Activated CD4-positive, alpha-beta memory T cell treated with anti-CD3 and anti-CD28 coated beads, Interleukin-2, amount 10 ng/mL, durations not matched to agents 7 days and 5 days (primary cell): Measurements from ENCODE around the gene RAD18. TPM values are rescaled to one million over a fixed set of nuclear protein-coding genes. Genes with fewer than 3 reads are reported as not detected.

ENCODE experiments used
- CTCF ChIA-PET: fragments of 350-600 bp; sonication (Branson Sonifier 250); formaldehyde crosslinking; loops from one replicate; lab custom pipeline; 2021; ENCODE audit warnings: antibody characterized with exemption, inconsistent platforms; lab: Charles Lee
- POLR2A ChIA-PET: fragments of 350-600 bp; sonication (Branson Sonifier 250); formaldehyde crosslinking; loops from one replicate; lab custom pipeline; 2021; ENCODE audit warnings: antibody characterized with exemption; lab: Charles Lee
- DNase-seq: peaks from one replicate; pipeline ENCODE4 v3.0.0-alpha.2; 2020
- H3K27ac Mint-ChIP-seq: one replicate; pipeline ENCODE4 v1.8.0; 2021; ENCODE audit warnings: mild to moderate bottlenecking, mixed read lengths
- H3K27me3 Mint-ChIP-seq: one replicate; pipeline ENCODE4 v1.8.0; 2021; ENCODE audit warnings: mixed read lengths
- H3K36me3 Mint-ChIP-seq: one replicate; pipeline ENCODE4 v1.8.0; 2021; ENCODE audit warnings: low read depth, mixed read lengths
- H3K4me1 Mint-ChIP-seq: one replicate; pipeline ENCODE4 v1.8.0; 2021; ENCODE audit warnings: mixed read lengths
- H3K4me3 Mint-ChIP-seq: one replicate; pipeline ENCODE4 v1.8.0; 2021; ENCODE audit warnings: mild to moderate bottlenecking, mixed read lengths
- H3K9me3 Mint-ChIP-seq: one replicate; pipeline ENCODE4 v1.8.0; 2021; ENCODE audit warnings: mixed read lengths
- total RNA-seq, 2 experiments: library from RNA; stranded (reverse); gene quantifications; one replicate each; pipeline ENCODE4 v1.2.3, GENCODE V29; 2021

Gene RAD18
- total RNA-seq, 2 experiments from 2014 or later: 28.0 to 28.6 TPM

DNA sequence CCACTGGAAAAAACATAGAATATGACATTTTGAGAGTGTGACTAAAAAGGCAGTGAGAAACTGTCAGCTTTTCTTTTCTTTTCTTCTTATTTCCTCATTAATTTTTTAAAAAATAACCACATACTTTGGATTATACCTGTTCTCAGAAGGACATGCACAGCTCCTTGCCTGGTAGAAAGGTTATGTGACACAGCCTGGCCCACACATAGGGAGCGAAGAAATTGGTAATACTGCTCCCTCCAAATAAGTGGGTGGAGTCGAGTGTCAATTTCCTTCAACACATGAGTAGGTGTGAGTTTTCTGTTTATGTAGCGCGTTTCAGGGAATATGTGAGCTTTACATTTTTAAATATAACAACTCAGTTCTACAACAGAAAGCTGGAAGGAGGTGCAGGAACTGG, 28.9 kb upstream of the RAD18 start:
- H3K36me3 Mint-ChIP-seq: no peaks in the 10 kb centered on the region
- H3K4me3 Mint-ChIP-seq: no peak overlapping the region
- ChIA-PET CTCF (no interaction called here), POLR2A (no interaction called here)
- no peaks in the 10 kb centered on the region for H3K9me3 Mint-ChIP-seq
- no peaks in the 10 kb centered on the region for H3K27me3 Mint-ChIP-seq
- H3K27ac Mint-ChIP-seq: no peak overlapping the region
- H3K4me1 Mint-ChIP-seq: peaks cover 2% of the 10 kb centered on the region
- DNase-seq: no peak

DNA sequence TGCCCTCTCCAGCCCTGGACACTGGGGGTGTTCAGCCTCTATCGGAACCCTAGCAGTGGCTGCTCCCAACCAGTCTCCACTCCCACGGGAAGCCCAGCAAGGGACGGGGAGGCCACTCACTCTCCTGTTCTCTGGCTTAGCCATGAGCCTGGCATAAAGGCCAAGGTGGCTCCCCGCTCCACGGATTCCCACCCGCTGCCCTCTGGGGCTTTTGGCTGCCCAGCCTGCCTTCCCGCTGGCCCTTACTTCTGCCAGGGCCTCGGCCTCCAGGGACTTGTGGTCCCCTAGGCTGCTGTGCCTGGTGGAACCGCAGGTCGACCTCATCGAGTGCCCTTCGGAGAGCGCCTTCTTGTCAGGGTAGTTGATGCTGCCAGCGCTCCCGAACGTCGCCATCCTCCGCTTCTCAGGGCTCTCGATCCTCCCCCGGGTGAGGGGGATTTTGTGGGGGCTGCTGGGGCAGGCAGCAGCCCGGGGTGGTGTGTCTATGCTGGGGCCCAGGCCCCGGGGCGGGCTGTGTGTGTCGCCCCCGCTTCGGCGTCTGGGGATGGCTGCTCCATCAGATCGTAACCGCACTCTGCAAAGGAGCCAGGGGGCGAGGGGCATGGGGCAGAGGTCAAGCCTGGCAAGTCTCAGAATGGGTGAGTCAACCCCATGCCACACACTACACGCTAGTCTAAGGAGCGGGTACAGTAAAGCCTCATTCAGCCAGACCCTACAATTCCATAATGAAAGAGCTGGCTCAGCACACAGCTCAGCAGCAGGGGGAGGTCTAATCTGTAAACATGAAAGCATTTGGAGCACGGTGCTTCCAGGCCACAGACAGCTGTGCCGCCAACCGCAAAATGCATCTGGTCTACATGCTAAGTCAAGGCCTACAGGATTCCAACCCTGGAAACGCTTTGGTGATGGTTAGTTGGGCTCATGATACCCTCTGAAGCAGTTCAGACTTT, 27.3 kb upstream of the RAD18 start:
- H3K4me1 Mint-ChIP-seq: peaks cover 2% of the 10 kb centered on the region
- ChIA-PET POLR2A (no interaction called here), CTCF (interaction anchor here (1.1 kb wide), 1 partner anchor 15 kb away, joined by 3 read pairs; no protein-coding TSS in a partner anchor)
- DNase-seq: no peak
- H3K27ac Mint-ChIP-seq: no peak overlapping the region
- no peaks in the 10 kb centered on the region for H3K9me3 Mint-ChIP-seq
- H3K27me3 Mint-ChIP-seq: no peaks in the 10 kb centered on the region
- H3K36me3 Mint-ChIP-seq: no peaks in the 10 kb centered on the region
- H3K4me3 Mint-ChIP-seq: no peak overlapping the region

DNA sequence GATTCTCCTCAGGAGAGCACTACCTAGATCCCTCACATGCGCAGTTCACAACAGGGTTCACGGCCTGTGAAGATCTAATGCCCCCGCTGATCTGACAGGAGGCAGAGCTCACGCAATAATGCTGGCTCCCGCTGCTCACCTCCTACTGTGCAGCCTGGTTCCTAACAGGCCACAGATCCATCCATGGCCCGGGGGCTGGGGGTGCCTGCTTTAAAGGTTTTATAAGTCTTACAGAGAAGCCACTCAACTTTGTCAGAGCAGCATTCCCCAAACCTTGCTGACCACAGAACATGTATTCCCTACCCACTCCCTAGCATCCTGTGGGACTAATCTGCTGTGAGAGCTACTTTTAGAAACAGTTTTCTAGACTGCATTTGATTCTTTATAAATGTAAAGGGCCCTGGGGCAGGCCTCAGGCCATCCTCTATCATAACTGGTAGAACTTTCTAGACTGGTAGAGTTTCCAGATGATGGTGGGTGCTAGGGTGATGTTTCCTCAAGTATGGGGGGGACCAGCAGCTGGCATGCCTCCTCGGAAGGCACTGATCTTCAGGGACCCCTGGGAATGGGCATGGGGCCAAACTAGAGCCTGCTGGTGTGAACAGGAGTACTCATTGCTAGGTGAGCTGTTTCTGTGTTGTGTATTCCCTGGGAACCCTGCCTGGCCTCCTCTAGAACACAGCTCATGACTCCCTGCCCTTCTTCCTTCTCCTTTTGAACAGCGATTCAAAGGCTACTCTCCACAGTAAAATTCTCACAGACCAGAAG, 25.7 kb upstream of the RAD18 start:
- H3K4me1 Mint-ChIP-seq: peaks cover 2% of the 10 kb centered on the region
- no peak for DNase-seq
- ChIA-PET CTCF (interaction anchor here (1.1 to 4.8 kb wide), 10 partner anchors 10 to 313 kb away, joined by 3 to 67 read pairs (median 6); partner anchors contain the start of genes OXTR and SRGAP3), POLR2A (no interaction called here)
- H3K36me3 Mint-ChIP-seq: no peaks in the 10 kb centered on the region
- H3K4me3 Mint-ChIP-seq: no peak overlapping the region
- H3K9me3 Mint-ChIP-seq: no peaks in the 10 kb centered on the region
- H3K27ac Mint-ChIP-seq: no peak overlapping the region
- H3K27me3 Mint-ChIP-seq: no peaks in the 10 kb centered on the region

DNA sequence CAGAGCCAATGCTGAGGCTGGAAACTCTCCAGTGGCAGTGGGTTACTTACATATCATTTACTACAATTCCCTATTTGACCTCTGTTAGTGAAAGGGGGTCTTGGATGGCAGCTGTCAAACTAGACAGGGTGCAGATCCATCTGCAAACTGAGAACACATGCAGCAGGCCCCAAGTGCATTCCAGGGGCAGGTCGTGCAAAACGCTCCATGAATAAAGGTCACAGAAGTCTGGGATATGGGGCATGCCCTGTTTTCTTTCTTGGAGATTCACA, 25.0 kb upstream of the RAD18 start:
- Mint-ChIP-seq H3K27ac (no peak overlapping the region), H3K4me3 (no peak overlapping the region), H3K36me3 (no peaks in the 10 kb centered on the region), H3K9me3 (no peaks in the 10 kb centered on the region), H3K27me3 (no peaks in the 10 kb centered on the region), H3K4me1 (peaks cover 2% of the 10 kb centered on the region)
- ChIA-PET POLR2A (no interaction called here), CTCF (interaction anchor here (0.9 to 4.8 kb wide), 17 partner anchors 10 to 322 kb away, joined by 3 to 67 read pairs (median 4); partner anchors contain the start of genes OXTR and SRGAP3)
- DNase-seq: no peak

DNA sequence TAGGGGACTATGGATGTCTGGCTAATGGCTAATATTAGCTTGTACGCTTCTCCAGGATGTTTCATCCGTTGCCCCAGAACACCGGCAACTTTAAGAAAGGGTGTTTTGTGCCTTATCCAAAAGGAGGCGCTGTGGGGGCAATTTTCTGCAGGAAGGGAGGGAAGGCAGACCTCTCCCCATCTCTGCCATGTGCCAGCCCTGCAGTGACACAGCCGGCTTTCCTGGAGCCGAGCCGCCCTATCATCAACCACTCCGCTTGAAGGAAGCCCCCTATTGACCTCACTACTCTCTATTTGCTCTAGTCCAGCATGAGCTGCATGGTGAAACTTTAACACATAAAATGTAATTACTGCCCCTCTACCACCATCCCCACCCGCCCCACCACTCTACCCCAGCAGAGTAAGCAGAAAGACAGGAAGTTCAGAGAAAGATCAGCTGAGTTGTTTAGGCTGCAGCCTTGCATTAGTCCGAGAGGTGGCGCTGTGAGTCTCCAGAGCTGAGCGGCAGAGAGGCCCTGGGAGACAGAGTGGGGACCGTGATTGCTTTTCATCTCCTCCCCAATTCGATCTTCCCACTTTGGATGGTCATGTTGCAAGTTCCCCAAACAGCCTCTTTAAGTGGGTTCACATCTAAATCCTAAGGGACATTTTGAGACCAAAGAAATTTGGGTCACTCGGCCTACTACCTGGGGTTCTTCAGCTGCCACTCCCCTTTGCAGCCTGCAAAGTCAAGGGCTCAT, 24.5 kb upstream of the RAD18 start:
- ChIA-PET POLR2A (no interaction called here), CTCF (interaction anchor here (0.5 to 4.8 kb wide), 19 partner anchors 10 to 438 kb away, joined by 3 to 67 read pairs (median 4); partner anchors contain the start of gene SRGAP3)
- H3K9me3 Mint-ChIP-seq: no peaks in the 10 kb centered on the region
- peaks cover 2% of the 10 kb centered on the region for H3K4me1 Mint-ChIP-seq
- H3K27me3 Mint-ChIP-seq: peaks cover 2% of the 10 kb centered on the region
- H3K27ac Mint-ChIP-seq: no peak overlapping the region
- no peaks in the 10 kb centered on the region for H3K36me3 Mint-ChIP-seq
- peak; percentile 70 for DNase-seq
- H3K4me3 Mint-ChIP-seq: no peak overlapping the region

DNA sequence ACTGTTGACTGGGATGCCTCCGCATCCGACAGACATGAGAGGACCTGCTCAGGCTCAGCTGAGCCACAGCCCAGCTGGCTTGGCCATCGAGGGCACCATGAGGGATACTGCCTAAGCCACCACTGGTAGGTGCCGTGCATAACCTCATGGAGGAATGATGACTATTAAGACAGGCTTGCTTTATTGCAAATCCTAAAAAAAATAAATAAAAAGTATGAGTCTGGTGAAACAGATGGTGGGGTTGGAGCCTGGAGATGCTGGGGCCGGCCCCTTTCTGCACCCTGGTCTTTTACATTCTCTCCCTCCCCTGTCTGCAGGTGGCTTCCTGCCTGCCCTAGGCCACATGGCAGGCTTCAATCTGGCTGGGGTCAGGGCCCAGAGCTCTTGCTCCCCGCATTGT, 24.0 kb upstream of the RAD18 start:
- Mint-ChIP-seq H3K4me1 (peaks cover 2% of the 10 kb centered on the region), H3K27ac (no peak overlapping the region), H3K9me3 (no peaks in the 10 kb centered on the region), H3K4me3 (no peak overlapping the region), H3K27me3 (peaks cover 2% of the 10 kb centered on the region), H3K36me3 (no peaks in the 10 kb centered on the region)
- DNase-seq: no peak
- POLR2A ChIA-PET: no interaction called here
- CTCF ChIA-PET: interaction anchor here (0.9 to 4.8 kb wide), 16 partner anchors 9 to 323 kb away, joined by 3 to 67 read pairs (median 4); partner anchors contain the start of gene SRGAP3

DNA sequence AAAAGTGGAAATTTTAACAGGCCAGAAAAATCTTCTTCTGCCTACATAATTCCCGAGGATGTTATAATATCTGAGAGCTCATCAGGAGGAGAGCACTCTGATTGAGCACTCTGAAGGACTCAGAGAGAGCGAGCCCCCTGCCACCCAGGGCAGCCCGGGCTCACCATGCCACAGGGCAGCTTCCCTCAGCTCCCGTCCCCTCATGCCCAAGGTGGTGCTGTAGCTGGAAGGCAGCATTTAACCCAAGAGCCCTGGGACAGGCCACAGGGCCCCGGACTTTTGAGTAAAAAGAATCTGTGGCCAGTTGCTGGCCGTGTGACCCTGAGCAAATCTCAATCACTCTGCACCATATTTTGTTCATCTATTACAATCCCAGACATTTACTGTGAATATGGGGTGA, 23.5 kb upstream of the RAD18 start:
- ChIA-PET CTCF (interaction anchor here (0.5 to 4.8 kb wide), 6 partner anchors 11 to 982 kb away, joined by 3 to 67 read pairs (median 5); no protein-coding TSS in a partner anchor), POLR2A (no interaction called here)
- H3K36me3 Mint-ChIP-seq: no peaks in the 10 kb centered on the region
- no peak for DNase-seq
- H3K27me3 Mint-ChIP-seq: peaks cover 3% of the 10 kb centered on the region
- H3K4me1 Mint-ChIP-seq: peaks cover 2% of the 10 kb centered on the region
- H3K4me3 Mint-ChIP-seq: no peak overlapping the region
- H3K9me3 Mint-ChIP-seq: no peaks in the 10 kb centered on the region
- H3K27ac Mint-ChIP-seq: no peak overlapping the region

DNA sequence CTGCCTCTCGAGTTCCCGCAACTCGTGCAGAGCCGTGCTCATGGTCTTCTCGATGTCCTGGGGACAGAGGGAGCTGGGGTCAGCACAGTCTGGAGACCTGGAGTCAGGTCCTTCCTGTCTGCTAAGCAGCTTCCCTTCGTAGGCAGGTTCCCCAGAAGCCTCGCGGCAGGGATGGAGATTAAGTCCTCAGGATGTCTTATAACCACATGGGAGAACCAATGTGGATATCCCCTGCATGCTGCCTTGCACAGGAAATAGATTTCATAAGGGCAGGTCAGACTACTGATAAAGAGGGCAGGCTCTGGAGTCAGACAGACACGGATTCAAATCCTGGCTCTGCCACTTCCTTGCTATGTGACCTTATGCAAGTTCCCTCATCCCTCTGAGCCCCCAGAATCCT, 22.6 kb upstream of the RAD18 start:
- H3K27ac Mint-ChIP-seq: no peak overlapping the region
- POLR2A ChIA-PET: no interaction called here
- peaks cover 9% of the 10 kb centered on the region for H3K27me3 Mint-ChIP-seq

DNA sequence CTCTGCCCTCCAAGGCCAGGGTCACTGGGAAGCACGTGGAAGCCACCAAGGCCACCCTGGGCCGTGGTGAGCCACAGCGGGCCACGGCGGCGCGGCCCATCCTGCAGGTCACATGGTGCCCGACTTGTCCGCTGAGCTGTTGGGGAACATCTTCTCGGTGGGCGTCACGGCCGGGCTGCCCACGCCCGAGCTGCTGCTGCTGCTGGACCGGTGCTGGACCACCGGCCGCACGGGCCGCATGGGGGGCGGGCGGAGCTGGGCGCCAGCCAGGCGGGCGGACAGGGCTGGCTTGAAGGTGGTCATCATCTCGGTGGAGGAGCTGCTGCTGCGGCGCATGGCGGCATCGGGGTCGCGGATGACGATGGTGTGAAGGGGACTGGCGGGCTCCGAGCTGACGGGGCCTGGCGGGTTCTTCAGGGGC, 22.1 kb upstream of the RAD18 start:
- no peak overlapping the region for H3K4me3 Mint-ChIP-seq
- H3K36me3 Mint-ChIP-seq: no peaks in the 10 kb centered on the region
- peaks cover 13% of the 10 kb centered on the region for H3K27me3 Mint-ChIP-seq
- no peak for DNase-seq
- H3K9me3 Mint-ChIP-seq: no peaks in the 10 kb centered on the region
- H3K27ac Mint-ChIP-seq: no peak overlapping the region
- POLR2A ChIA-PET: no interaction called here
- CTCF ChIA-PET: interaction anchor here (4.8 kb wide), 1 partner anchor 317 kb away, joined by 67 read pairs; no protein-coding TSS in a partner anchor
- peaks cover 2% of the 10 kb centered on the region for H3K4me1 Mint-ChIP-seq

More for the DNA sequence above, 22.6 kb upstream of the RAD18 start:
- Mint-ChIP-seq H3K36me3 (no peaks in the 10 kb centered on the region), H3K4me3 (no peak overlapping the region), H3K9me3 (no peaks in the 10 kb centered on the region), H3K4me1 (peaks cover 2% of the 10 kb centered on the region)
- CTCF ChIA-PET: interaction anchor here (4.8 kb wide), 1 partner anchor 316 kb away, joined by 67 read pairs; no protein-coding TSS in a partner anchor
- DNase-seq: no peak

DNA sequence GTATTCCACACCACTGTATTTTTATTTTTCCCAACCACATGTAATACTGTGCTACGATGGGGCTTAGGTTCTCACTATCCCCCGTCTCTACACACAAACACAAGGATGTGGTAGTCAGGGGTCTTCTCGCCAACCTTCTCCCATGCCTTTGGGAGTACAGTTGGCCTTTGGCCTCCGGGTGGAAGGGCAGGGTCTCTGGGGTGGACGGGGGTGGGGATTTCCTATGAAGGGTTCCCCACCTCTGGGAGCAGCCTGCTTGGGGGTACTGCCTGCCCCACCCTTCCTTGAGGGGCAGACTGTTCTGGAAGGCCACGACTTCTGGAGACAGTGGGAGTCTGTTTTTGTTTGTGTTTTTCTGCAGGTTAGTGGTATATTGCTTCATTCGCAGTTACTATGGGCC, 21.3 kb upstream of the RAD18 start:
- Mint-ChIP-seq H3K36me3 (no peaks in the 10 kb centered on the region), H3K4me1 (peaks cover 2% of the 10 kb centered on the region), H3K9me3 (no peaks in the 10 kb centered on the region), H3K27ac (no peak overlapping the region), H3K4me3 (no peak overlapping the region), H3K27me3 (peaks cover 19% of the 10 kb centered on the region)
- ChIA-PET CTCF (interaction anchor here (4.8 kb wide), 1 partner anchor 318 kb away, joined by 67 read pairs; no protein-coding TSS in a partner anchor), POLR2A (no interaction called here)
- DNase-seq: no peak

DNA sequence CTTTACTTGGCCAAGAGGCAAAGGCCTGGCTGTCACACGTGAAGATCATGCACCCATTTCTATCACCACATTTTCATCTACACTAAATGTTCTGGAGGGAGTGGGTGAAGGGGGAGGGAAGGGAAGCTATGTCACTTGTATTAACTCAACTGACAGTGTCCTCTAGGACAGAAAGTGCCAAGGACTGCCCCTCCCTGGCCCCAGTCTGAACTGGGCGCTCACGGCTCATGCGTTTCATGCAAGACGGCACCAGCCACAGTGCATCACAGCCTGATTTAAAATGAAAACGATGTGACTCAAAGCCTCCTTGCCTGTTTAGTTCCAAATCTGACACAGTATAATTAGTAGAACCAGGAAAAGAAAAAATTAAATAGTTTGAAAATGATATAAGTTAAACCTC, 20.8 kb upstream of the RAD18 start:
- Mint-ChIP-seq H3K9me3 (no peaks in the 10 kb centered on the region), H3K27me3 (peaks cover 22% of the 10 kb centered on the region), H3K4me1 (peaks cover 2% of the 10 kb centered on the region), H3K4me3 (no peak overlapping the region), H3K27ac (no peak overlapping the region), H3K36me3 (no peaks in the 10 kb centered on the region)
- no peak for DNase-seq
- CTCF ChIA-PET: no interaction called here
- POLR2A ChIA-PET: no interaction called here

DNA sequence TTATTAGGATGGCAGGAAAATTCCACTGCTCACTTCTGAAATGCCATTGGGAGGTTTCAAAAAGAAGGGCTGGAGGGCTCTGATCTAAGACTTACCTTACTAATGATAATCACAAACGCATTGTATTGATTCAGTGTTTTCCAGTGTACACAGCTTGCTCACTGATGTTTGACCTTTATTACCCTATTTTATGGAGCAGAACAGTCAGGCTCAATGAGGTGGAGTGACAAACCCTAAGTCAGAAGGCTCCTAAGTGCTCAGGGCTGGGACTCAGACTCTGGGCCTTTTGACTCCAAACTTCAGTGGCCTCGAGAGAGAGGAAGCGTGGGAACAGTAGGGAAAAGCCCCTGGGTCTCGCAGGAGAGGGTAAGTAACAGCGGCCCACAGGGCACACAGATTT, 20.3 kb upstream of the RAD18 start:
- Mint-ChIP-seq H3K4me3 (no peak overlapping the region), H3K9me3 (no peaks in the 10 kb centered on the region), H3K36me3 (no peaks in the 10 kb centered on the region), H3K27ac (no peak overlapping the region), H3K27me3 (peaks cover 22% of the 10 kb centered on the region), H3K4me1 (peaks cover 2% of the 10 kb centered on the region)
- ChIA-PET POLR2A (no interaction called here), CTCF (interaction anchor here (1.3 kb wide), 1 partner anchor 10 kb away, joined by 4 read pairs; no protein-coding TSS in a partner anchor)
- DNase-seq: no peak
